Prostate gland (tissue), 2 donors: Measurements from ENCODE around the gene COG5. TPM values are rescaled to one million over a fixed set of nuclear protein-coding genes. Genes with fewer than 3 reads are reported as not detected.

ENCODE experiments used
- DNase-seq: peaks from one replicate; pipeline ENCODE4 v3.0.0-alpha.2; 2019; ENCODE audit warnings: low spot score
- H3K27ac ChIP-seq, 2 donors: fragments of 200-600 bp; sonication (generic); 2 replicates each; pipeline ENCODE4 v1.5.1; 2017 to 2019
- H3K27me3 ChIP-seq: fragments of 200-600 bp; sonication (generic); replicated peaks from 2 replicates; pipeline ENCODE4 v1.5.1; 2019; ENCODE audit not compliant: insufficient read depth
- H3K36me3 ChIP-seq, 2 donors: fragments of 200-600 bp; sonication (generic); 1 replicate in 1 of 2; 2 replicates in 1 of 2; pipeline versions ENCODE4 v1.5.1 to v1.8.1; 2017 to 2019
- H3K4me1 ChIP-seq: fragments of 200-600 bp; sonication (generic); replicated peaks from 2 replicates; pipeline ENCODE4 v1.5.1; 2019
- H3K4me3 ChIP-seq, 2 donors: fragments of 200-600 bp; sonication (generic); 2 replicates each; pipeline ENCODE4 v1.5.1; 2017 to 2019
- H3K9me3 ChIP-seq: fragments of 200-600 bp; sonication (generic); 2 replicates; pipeline ENCODE4 v1.5.1; 2017
- POLR2A ChIP-seq: fragments of 450-650 bp; IDR thresholded peaks from one replicate; pipeline ENCODE4 v1.6.1; 2016; ENCODE audit warnings: antibody characterized with exemption, mild to moderate bottlenecking
- POLR2AphosphoS5 ChIP-seq: sonication (generic); formaldehyde crosslinking; IDR thresholded peaks from one replicate; pipeline ENCODE4 v1.6.1; 2017; ENCODE audit warnings: antibody characterized with exemption
- WGBS: methylation state at CpG from one replicate; pipeline ENCODE4 v1.1.5; 2018; 5-methylcytosine and 5-hydroxymethylcytosine counted together
- intact Hi-C: fragments of 100-400 bp; cut with DNase I; formaldehyde crosslinking; loops from one replicate; pipeline ENCODE4 v1.14.2; 2022
- total RNA-seq, 2 donors: library from RNA; depleted of rRNA; stranded (reverse); fragments of >200 nt; gene quantifications; one replicate each; pipeline ENCODE4 v1.1.0, GENCODE V29; 2016
- TF ChIP-seq, protein P1 (sequence below), 4 experiments: fragments of 200-600 bp in 2 of 4; fragments of 450-650 bp in 2 of 4; sonication (generic) in 2 of 4; IDR thresholded peaks; 1 replicate in 3 of 4; 2 replicates in 1 of 4; pipeline ENCODE4 v1.5.1; 2016 to 2019; ENCODE audit warnings: antibody characterized with exemption in 4 of 4, mild to moderate bottlenecking in 2 of 4, moderate library complexity in 2 of 4

Gene COG5
- total RNA-seq, 2 donors from 2014 or later, result 35.1 to 86.4 TPM

DNA sequence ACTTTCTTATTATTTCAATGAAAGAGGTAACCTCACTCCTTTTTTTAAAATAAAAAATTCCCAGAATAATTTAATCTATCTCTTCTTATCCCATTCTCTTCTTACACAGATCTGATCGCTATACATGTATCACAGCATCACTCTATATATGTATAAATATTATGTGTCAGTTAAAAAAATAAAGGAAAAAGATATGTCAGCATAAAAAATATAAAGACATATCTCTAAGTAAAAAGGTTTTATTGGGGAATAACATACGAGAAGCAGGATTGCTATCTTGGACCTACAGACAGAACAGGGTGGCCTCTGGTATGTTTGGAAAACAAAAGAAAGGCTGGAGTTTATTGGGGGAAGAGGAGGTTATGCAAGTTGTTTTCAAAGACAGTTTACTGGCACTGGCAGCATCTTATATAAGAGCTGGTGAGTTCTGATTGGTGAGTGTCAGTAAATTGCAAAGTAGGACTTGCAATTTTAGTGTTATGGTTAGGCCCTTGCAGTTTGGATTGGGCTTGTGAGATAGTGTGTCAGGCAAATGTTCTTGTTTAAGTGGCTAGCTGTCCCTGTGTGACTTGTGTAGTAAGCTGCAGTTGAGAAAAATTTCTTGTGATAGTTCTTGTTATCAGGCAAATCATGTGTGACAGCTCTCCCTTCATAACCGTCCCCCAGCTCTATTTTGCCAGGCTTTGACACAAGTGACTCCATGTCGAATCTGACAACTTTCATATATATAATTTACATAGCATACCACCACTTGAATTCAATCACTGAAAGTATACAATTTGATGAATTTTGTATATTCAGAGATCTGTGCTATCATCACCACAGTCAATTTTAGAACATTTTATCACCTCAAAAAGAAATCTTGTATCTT lies 276.7 kb downstream of the COG5 start:
- no peaks in the 10 kb centered on the region for H3K9me3 ChIP-seq
- 47% methylated on average over 4 of the region's 4 CpGs for WGBS
- H3K27me3 ChIP-seq, result no peaks in the 10 kb centered on the region
- DNase-seq, result peak; percentile 7
- H3K4me1 ChIP-seq, result no peaks in the 10 kb centered on the region
- H3K36me3 ChIP-seq, result no peaks in the 10 kb centered on the region
- intact Hi-C loops, result no loop called here
- H3K27ac ChIP-seq, result no peak overlapping the region
- H3K4me3 ChIP-seq, result no peak overlapping the region
- no peak for TF ChIP-seq POLR2A
- peak; percentile 34 for TF ChIP-seq POLR2AphosphoS5

DNA sequence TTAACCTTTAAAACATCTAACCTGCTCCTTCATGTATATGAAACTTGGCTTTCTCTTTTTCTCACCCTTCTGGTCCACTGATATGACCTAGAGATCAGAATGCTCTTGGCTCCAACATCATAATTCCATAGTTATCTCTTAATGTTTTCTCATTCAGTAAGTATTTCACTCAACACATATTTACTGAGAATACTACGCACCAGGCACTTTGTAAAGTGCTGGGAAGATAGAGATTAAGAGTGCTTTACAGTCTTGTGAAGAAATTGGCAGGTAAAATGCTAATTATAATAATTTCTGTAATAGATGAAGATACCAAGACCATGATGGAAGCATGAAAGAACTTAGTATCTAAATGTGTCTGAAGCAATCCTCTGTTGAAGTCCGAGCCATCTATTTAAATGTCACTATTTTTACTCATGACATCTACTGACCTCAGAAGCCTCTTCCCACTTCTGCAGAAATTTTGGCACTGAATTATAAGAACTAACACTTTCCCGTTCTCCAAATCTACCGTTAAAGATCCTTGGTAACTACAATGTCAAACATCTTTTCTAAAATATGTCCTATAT lies 278.7 kb downstream of the COG5 start:
- no peaks in the 10 kb centered on the region for H3K27me3 ChIP-seq
- no peak overlapping the region for H3K4me3 ChIP-seq
- H3K27ac ChIP-seq, result no peak overlapping the region
- no peak for DNase-seq
- H3K9me3 ChIP-seq, result no peaks in the 10 kb centered on the region
- 83% methylated on average over 4 of the region's 4 CpGs for WGBS
- intact Hi-C loops, result no loop called here
- no peaks in the 10 kb centered on the region for H3K36me3 ChIP-seq
- H3K4me1 ChIP-seq, result no peaks in the 10 kb centered on the region
- TF ChIP-seq POLR2AphosphoS5 (no peak), POLR2A (no peak)
- TF ChIP-seq, protein P1, sequence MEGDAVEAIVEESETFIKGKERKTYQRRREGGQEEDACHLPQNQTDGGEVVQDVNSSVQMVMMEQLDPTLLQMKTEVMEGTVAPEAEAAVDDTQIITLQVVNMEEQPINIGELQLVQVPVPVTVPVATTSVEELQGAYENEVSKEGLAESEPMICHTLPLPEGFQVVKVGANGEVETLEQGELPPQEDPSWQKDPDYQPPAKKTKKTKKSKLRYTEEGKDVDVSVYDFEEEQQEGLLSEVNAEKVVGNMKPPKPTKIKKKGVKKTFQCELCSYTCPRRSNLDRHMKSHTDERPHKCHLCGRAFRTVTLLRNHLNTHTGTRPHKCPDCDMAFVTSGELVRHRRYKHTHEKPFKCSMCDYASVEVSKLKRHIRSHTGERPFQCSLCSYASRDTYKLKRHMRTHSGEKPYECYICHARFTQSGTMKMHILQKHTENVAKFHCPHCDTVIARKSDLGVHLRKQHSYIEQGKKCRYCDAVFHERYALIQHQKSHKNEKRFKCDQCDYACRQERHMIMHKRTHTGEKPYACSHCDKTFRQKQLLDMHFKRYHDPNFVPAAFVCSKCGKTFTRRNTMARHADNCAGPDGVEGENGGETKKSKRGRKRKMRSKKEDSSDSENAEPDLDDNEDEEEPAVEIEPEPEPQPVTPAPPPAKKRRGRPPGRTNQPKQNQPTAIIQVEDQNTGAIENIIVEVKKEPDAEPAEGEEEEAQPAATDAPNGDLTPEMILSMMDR (IDR thresholded peaks at IDR 0.05), result no peak

- Histone ChIP-seq H3K9me3 (no peaks in the 10 kb centered on the region), H3K36me3 (no peaks in the 10 kb centered on the region), H3K4me1 (no peaks in the 10 kb centered on the region), H3K27ac (no peak overlapping the region), H3K27me3 (no peaks in the 10 kb centered on the region), H3K4me3 (no peak overlapping the region)
- TF ChIP-seq POLR2A, result no peak
- TF ChIP-seq POLR2AphosphoS5, result no peak
- TF ChIP-seq, protein P1 (IDR thresholded peaks at IDR 0.05), result no peak
- intact Hi-C loops, result no loop called here
- 76% methylated on average over 2 of the region's 2 CpGs for WGBS
- DNase-seq, result no peak
These were observed 286.4 kb downstream of the COG5 start for GRCh38 chr7:107277331-107277730.

GRCh38 chr7:107276220-107276827 lies 287.4 kb downstream of the COG5 start:
- Histone ChIP-seq H3K9me3 (no peaks in the 10 kb centered on the region), H3K36me3 (no peaks in the 10 kb centered on the region), H3K4me3 (no peak overlapping the region), H3K27ac (no peak overlapping the region), H3K4me1 (no peaks in the 10 kb centered on the region), H3K27me3 (no peaks in the 10 kb centered on the region)
- intact Hi-C loops, result no loop called here
- DNase-seq, result no peak
- TF ChIP-seq POLR2AphosphoS5 (no peak), POLR2A (no peak)
- TF ChIP-seq, protein P1 (IDR thresholded peaks at IDR 0.05), result no peak
- WGBS, result 99% methylated on average over 4 of the region's 4 CpGs

DNA sequence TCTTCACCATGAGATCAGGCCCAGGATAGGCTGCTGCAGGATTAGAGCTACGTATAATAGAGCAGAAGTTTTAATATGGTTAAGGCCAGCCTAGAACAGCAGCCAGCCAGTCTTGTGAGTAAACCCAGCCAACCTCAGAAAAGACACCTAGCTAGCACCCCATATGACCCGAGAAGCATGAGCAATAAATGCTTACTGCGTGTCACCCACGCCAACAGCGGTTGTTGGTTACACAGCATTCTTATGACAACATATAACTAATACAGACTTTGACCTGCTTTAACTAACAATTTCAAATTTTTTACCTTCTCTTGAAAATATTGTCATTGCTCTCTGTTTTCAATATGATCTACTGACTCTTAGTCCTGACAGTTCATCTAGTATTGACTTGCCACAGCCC lies 289.2 kb downstream of the COG5 start:
- no peaks in the 10 kb centered on the region for H3K27me3 ChIP-seq
- no peak overlapping the region for H3K27ac ChIP-seq
- no peaks in the 10 kb centered on the region for H3K9me3 ChIP-seq
- no peak overlapping the region for H3K4me3 ChIP-seq
- TF ChIP-seq, protein P1 (IDR thresholded peaks at IDR 0.05), result no peak
- no peak for TF ChIP-seq POLR2AphosphoS5
- WGBS, result 97% methylated on average over 5 of the region's 5 CpGs
- H3K4me1 ChIP-seq, result no peaks in the 10 kb centered on the region
- no peak for DNase-seq
- intact Hi-C loops, result no loop called here
- no peaks in the 10 kb centered on the region for H3K36me3 ChIP-seq
